Lung (tissue), 12 donors: ENCODE results near the gene ATP2B3. TPM values are rescaled to one million over a fixed set of nuclear protein-coding genes. Genes with fewer than 3 reads are reported as not detected.

ENCODE experiments used
- ATAC-seq: fragments of 200-7000 bp; cut with Tn5 transposase; one replicate; pipeline ENCODE4 v1.9.1; 2020; ENCODE audit warnings: moderate number of reproducible peaks; ENCODE audit not compliant: insufficient read depth, low FRiP score
- DNase-seq, 3 donors: peaks; one replicate each; pipeline ENCODE4 v3.0.0-alpha.2; 2013 to 2017
- H3K27ac ChIP-seq, 2 donors: one replicate each; pipeline ENCODE4 v1.5.1; 2013; ENCODE audit warnings: mild to moderate bottlenecking in 2 of 2, moderate library complexity in 2 of 2, control low read depth in 1 of 2, inconsistent platforms in 1 of 2, low read depth in 1 of 2, low read length in 1 of 2
- H3K27me3 ChIP-seq, 3 donors: one replicate each; pipeline ENCODE4 v1.5.1; 2013; ENCODE audit warnings: low read length in 2 of 3; ENCODE audit not compliant: control insufficient read depth in 3 of 3, insufficient read depth in 3 of 3
- H3K36me3 ChIP-seq, 4 donors: one replicate each; pipeline ENCODE4 v1.5.1; 2013; ENCODE audit warnings: low read length in 4 of 4, mild to moderate bottlenecking in 1 of 4, moderate library complexity in 1 of 4; ENCODE audit not compliant: control insufficient read depth in 4 of 4, insufficient read depth in 4 of 4
- H3K4me1 ChIP-seq, 5 donors: one replicate each; pipeline ENCODE4 v1.5.1; 2013; ENCODE audit warnings: low read length in 5 of 5, mild to moderate bottlenecking in 2 of 5, moderate library complexity in 1 of 5; ENCODE audit not compliant: control insufficient read depth in 5 of 5, insufficient read depth in 5 of 5
- H3K4me3 ChIP-seq: one replicate; pipeline ENCODE4 v1.5.1; 2013; ENCODE audit warnings: mild to moderate bottlenecking, control low read depth, moderate library complexity
- H3K9ac ChIP-seq, 2 donors: one replicate each; pipeline ENCODE4 v1.5.1; 2013; ENCODE audit warnings: low read length in 2 of 2, control low read depth in 1 of 2; ENCODE audit not compliant: insufficient read depth in 1 of 2
- H3K9me3 ChIP-seq, 4 donors: one replicate each; pipeline ENCODE4 v1.5.1; 2013; ENCODE audit warnings: low read length in 3 of 4, mild to moderate bottlenecking in 1 of 4, moderate library complexity in 1 of 4; ENCODE audit not compliant: control insufficient read depth in 4 of 4, insufficient read depth in 3 of 4
- WGBS, 2 donors: extraction: QIAGEN DNeasy Blood & Tissue Kit; methylation state at CpG; one replicate each; pipeline ENCODE4 v1.1.7; 2013; 5-methylcytosine and 5-hydroxymethylcytosine counted together
- polyA plus RNA-seq, 2 donors: library from polyadenylated mRNA; stranded (reverse); fragments of 200-250 nt; gene quantifications; one replicate each; pipeline ENCODE4 v1.2.1, GENCODE V29; 2013
- total RNA-seq, 2 donors: library from RNA; depleted of rRNA in 1 of 2; stranded (reverse); fragments of >200 nt in 1 of 2; gene quantifications; one replicate each; pipeline ENCODE4 v1.2.1, GENCODE V29; 2014 to 2021
- TF ChIP-seq, protein P1 (sequence below): IDR thresholded peaks from 2 replicates; pipeline ENCODE4 v1.5.1; 2012; ENCODE audit warnings: mild to moderate bottlenecking; ENCODE audit errors: control extremely low read depth, extremely low read depth
- donor health status: control.
- donor health status: control.
- donor health status: Bipolar disorder and iron deficiency.
- donor health status: healthy.
- donor health status: DM: yes; HTN: yes; CAD: no.

The ATP2B3 gene
- total and polyA plus RNA-seq, 4 donors, result 0.21 to 0.54 TPM; not detected in 2

DNA sequence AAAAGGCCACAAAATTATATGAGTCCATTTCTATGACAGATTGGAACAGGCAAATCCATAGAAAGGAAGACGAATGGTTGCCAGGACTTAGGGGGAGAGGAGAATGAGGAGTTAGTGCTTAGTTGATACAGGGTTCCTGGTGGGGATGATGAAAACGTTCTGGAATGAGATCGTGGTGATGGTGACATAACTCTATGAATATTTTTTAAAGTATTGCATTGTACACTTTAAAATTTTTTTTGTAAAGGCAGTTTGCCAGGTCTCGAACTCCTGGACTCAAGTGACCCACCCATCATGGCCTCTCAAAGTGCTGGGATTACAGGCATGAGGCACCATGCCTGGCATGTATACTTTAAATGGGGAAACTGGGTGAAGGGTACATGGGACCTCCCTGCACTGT, 91.4 kb downstream of the ATP2B3 start:
- H3K9ac ChIP-seq, result no peak overlapping the region
- no peaks in the 10 kb centered on the region for H3K36me3 ChIP-seq
- TF ChIP-seq, protein P1, sequence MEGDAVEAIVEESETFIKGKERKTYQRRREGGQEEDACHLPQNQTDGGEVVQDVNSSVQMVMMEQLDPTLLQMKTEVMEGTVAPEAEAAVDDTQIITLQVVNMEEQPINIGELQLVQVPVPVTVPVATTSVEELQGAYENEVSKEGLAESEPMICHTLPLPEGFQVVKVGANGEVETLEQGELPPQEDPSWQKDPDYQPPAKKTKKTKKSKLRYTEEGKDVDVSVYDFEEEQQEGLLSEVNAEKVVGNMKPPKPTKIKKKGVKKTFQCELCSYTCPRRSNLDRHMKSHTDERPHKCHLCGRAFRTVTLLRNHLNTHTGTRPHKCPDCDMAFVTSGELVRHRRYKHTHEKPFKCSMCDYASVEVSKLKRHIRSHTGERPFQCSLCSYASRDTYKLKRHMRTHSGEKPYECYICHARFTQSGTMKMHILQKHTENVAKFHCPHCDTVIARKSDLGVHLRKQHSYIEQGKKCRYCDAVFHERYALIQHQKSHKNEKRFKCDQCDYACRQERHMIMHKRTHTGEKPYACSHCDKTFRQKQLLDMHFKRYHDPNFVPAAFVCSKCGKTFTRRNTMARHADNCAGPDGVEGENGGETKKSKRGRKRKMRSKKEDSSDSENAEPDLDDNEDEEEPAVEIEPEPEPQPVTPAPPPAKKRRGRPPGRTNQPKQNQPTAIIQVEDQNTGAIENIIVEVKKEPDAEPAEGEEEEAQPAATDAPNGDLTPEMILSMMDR, result no peak
- no peaks in the 10 kb centered on the region for H3K4me1 ChIP-seq
- H3K4me3 ChIP-seq, result no peak overlapping the region
- H3K27ac ChIP-seq, result no peak overlapping the region
- ATAC-seq (no peak), DNase-seq (no peak)
- 53 to 67% methylated on average over 4 of the region's 4 CpGs for WGBS, 2 donors
- H3K9me3 ChIP-seq, result peaks cover 0 to 3% (median 0%) of the 10 kb centered on the region in 4 donors
- peaks cover 0 to 3% (median 2%) of the 10 kb centered on the region in 3 donors for H3K27me3 ChIP-seq

DNA sequence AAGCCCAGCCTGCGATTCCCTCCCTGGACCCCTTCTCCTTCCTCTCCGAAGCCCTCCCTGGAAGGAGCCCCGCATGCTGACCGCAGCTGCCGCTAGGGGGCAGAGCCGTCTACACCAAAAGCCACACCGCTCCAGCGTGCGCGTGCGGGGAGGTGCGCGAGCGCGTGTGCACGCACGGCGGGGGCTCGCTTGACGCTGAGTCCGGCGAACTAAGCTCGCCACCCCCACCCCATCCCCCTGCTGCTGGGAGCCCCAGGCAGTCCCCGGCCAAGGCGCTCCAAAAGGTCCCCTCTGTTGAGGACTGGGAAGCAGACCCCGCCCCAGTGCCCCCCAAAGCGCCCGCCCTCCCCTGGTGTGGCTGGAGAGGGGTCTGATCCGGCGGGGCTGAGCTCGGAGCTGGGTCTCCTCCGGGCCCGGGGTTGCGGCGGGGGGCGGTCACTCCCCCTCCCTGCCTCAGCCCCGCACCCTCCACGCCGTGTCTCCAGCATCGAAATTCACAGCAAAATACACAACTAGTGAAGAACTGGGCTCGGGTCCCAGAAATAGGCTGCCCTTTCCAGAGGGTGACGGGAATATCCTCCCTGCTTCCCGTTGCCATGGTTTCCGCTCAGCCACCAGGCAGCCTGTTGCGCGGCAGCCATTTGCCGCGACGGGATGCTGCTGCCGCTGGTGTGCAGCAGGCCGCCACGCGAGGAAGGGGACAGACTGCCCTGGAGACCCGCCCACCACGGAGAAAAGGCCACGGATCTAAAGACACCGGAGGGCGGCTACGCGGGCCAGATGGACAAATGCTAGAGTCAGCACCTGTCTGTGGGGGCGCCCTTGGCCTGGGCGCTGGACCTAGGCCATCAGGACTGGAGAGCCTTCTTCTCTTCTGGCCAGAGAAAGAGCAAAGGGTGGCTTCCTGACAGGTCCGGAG, 92.7 kb downstream of the ATP2B3 start:
- Histone ChIP-seq H3K4me3 (no peak overlapping the region), H3K9me3 (peaks cover 0 to 6% (median 0%) of the 10 kb centered on the region in 4 donors), H3K9ac (no peak overlapping the region), H3K27ac (no peak overlapping the region), H3K4me1 (no peaks in the 10 kb centered on the region), H3K27me3 (peaks cover 0 to 7% (median 3%) of the 10 kb centered on the region in 3 donors), H3K36me3 (no peaks in the 10 kb centered on the region)
- 8 to 34% methylated on average over 35 to 63 of the region's 63 CpGs for WGBS, 2 donors
- DNase-seq (peak; percentile 88 to 91 (median 90)), ATAC-seq (peak; percentile 86)
- TF ChIP-seq, protein P1, result peak; percentile 35

DNA sequence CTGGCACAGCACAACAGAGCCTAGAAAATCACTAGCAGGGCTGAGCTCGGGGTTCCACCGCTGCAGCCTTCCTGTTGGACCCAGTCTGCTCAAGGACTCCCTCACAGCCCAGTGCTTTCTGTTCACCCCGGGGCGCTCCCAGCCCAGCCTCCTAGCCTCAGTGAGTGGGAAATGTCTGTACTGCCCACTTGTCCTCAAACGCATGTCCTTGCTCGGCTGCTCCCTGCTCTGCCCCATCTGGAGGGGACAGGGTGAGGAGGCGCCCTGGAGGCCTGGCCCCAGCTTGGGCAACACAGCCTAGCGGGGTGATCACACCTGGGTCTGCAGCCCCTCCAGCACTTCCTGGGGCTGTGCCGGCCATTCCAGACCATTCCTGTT, 93.4 kb downstream of the ATP2B3 start:
- DNase-seq, result no peak
- H3K36me3 ChIP-seq, result no peaks in the 10 kb centered on the region
- H3K4me3 ChIP-seq, result no peak overlapping the region
- WGBS, 2 donors, result 79 to 92% methylated on average over 5 to 9 of the region's 9 CpGs
- no peaks in the 10 kb centered on the region for H3K4me1 ChIP-seq
- H3K9ac ChIP-seq, result no peak overlapping the region
- H3K27me3 ChIP-seq, result peaks cover 0 to 10% (median 3%) of the 10 kb centered on the region in 3 donors
- TF ChIP-seq, protein P1, result no peak
- no peak overlapping the region for H3K27ac ChIP-seq
- peaks cover 0 to 6% (median 0%) of the 10 kb centered on the region in 4 donors for H3K9me3 ChIP-seq
- ATAC-seq, result no peak
